Measurements from ENCODE around the gene SH3RF3.

Gene SH3RF3

DNA sequence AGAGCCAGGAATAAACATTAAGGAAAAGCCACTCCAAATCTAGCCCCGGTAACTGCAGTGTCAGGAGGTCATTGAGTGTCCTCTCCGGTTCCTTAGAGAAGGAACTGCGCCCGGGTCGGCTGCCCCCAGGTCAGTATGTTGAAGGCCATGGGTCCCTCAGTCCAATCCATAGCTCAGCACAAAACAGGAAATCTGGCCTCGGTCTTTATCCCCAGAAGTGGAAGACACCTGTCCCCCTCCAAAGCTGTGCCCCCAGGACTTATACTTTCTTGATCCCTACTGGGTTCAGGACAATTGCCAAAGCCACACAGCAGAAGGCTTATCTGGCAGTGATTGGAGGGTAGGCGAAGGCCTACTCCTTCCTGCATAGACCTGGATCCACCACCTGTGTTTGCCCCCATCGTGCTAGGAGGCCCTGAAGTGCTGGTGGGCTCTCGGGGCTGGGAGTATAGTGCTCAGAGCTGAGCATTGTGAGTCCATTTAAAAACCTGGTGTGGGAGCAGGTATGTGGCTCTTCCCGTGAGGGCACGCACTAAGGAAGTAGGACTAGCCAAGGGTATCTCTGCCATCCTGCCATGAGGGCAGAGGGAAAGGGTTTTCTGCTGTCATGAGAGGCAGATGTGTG is 306.2 kb downstream of the SH3RF3 start:
- no peak for DNase-seq (ENCODE audit: low read depth in 2 of 2)

DNA sequence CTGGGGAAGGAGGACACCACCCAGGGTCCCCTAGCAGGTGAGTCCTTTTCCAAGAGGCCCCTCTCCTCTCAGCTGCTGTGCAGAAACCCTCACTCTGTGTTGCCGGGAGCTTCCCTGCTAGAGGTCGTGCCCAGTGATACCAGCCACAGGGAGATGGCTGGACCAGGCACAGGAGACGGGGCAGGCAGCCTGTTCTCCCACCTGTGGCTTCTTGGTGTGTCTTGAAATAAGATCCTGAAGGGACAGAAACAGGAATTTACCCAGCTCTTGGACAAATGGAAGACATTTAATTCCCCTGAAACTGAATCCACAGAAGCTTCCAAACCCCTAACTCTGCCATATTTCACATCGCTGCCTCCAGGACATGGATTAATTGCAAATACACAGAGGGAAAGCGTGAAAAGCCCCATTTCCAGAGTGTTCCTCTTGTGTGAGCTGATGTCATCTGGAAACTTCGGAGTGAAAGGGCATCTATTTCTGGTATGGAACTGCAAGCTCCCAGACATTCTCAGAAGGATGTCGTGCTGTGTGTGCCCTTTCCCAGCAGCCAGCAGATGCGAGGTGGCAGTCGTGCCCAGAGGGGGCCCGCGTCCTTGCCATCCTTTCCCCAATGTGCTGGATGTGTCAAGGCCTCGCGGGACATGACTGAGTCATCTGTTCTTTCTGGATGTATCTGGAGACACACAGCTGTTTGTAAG is 307.0 kb downstream of the SH3RF3 start:
- no peak for DNase-seq (ENCODE audit: low read depth in 2 of 2)

GRCh38 chr2:109436610-109437225 is 307.7 kb downstream of the SH3RF3 start:
- no peak for DNase-seq (ENCODE audit: low read depth in 2 of 2)

DNA sequence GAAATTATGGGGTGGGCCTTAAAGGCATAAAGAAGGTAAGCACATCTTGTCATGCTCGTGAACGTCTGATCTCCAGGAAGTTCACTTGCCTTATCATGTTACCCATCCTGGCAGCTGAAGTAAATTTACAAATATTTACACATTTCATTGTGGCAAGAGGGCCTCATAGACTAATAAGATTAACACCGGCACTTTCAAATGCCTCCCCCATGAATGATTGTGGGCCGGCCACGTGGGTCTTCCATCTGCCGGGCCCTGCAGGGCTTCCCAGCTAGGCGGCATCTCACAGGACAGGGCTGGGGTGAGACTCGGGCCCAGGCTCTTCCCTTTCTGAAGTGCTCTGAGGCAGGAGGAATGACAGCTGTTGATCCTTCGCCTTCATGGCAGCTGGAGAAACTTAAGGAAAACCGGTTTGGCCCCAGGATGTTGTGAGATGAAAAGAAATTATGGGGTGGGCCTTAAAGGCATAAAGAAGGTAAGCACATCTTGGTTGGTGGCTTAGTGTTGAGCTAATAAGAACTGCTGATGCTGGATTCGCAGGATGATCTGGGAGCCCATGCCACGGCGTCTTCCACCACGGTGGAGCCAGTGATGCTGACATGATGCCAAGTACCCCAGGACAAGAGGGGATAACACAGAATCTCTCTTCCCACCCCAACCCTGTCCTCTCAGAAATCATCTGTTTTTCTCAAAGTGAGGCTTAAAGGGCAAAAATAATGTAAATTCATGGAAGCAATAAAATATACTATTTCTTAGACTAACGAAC is 308.5 kb downstream of the SH3RF3 start:
- no peak for DNase-seq (ENCODE audit: low read depth in 2 of 2)

GRCh38 chr2:109438146-109438545 is 309.1 kb downstream of the SH3RF3 start:
- no peak for DNase-seq (ENCODE audit: low read depth in 2 of 2)

DNA sequence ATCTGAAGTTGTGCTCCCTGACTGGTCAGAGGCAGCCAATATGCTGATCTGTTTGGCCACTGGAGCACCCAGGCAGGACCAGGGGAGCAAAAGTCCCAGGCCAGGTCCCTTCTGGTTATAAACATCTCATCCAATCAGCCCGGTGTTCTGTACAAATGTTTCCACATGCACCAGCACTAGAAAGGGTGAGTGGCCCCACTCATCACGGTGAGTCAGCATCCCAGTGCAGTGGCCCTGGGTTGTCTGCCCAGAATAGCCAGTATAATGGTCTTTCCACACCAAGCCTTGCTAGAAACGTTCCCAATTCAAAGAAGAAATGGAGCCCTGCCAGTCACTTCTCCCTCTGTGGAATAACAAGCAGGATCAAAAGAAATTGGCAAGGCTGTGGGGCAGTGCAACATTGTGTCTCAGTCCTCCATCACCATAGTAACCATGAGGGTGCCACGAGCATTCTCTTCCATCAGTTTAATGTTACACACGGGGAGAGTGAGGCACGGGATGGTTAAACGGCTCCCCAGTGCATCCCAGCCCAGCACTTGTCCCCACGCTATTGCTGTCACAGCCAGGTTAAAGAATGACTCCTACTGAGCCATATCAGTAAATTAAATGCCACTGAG is 309.9 kb downstream of the SH3RF3 start:
- DNase-seq (ENCODE audit: low read depth in 2 of 2) = no peak

DNA sequence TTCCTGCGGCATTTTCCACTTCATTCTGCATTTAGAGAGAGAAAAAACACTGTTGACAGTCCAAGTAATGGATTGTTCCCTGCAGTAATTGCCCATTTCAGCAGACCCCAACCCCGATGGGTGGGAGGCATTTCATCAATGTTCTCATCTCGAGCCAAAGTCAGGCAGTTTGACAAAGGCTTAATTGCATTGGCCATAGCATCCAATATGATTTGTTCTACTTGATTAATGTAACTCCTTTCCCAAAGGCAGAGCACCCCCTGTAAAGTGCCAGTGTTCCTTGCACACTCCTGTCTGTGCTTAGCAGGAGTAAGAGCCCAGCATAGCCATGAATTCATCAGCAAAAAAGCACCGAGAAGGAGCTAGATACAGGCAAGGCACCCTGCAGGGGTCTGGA is 310.4 kb downstream of the SH3RF3 start:
- DNase-seq (ENCODE audit: low read depth in 2 of 2) = no peak

- no peak for DNase-seq (ENCODE audit: low read depth in 2 of 2)
These were observed 311.0 kb downstream of the SH3RF3 start for GRCh38 chr2:109439986-109440385.

DNA sequence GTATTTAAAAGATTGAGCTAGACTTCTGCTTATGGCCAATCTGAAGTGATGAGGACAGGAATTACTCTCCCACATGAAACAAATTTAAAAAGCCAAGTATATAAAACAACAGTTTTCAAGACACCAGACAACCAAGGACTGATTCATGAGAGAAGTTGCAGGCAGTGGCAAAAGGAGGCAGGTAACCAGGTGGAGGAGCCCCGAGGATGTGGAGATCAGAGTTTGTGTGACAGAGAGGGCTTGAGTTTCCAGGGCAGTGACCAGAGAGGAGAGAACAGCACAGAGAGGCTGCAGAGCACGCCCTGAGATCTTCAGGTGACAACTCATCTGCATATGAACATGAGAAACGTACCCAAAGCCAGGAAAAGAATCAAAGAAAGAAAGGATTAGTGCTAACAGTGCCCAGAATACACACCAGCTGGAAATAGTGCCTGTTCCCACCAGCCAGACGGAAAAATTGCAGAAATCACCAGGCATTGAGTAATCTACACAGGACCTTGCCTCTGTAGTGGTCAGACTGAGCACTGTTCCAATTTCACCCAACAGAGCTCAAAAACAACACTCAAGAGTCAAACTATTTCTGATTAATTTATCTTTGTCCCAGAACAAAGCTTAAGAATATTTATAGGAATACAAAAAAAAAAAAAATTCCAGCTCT is 311.6 kb downstream of the SH3RF3 start:
- DNase-seq (ENCODE audit: low read depth in 2 of 2) = no peak

GRCh38 chr2:109442715-109443319 is 313.8 kb downstream of the SH3RF3 start:
- no peak for DNase-seq (ENCODE audit: low read depth in 2 of 2)

GRCh38 chr2:109444916-109445315 is 315.9 kb downstream of the SH3RF3 start:
- no peak for DNase-seq (ENCODE audit: low read depth in 2 of 2)

GRCh38 chr2:109446278-109447131 is 317.5 kb downstream of the SH3RF3 start:
- no peak for DNase-seq (ENCODE audit: low read depth in 2 of 2)

DNA sequence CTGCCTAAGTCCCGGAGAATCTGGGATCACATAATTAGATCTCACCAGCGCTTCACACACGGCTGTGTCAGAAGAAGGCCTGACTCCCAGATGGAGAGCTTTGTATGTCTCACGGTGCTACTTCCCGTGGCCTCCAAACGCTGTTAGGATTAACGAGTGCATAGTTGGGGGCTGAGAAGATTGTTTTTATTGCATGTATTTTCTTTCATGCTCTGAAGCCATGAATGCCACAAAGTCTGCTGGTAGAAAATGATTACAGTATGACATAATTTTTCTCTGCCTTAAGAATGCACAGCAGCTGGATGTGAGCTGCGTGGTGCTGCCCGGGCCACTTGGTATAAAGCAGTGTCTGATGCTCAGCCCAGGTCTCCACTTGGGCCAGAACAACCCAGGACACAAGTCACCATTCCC is 318.3 kb downstream of the SH3RF3 start:
- no peak for DNase-seq (ENCODE audit: low read depth in 2 of 2)

GRCh38 chr2:109447776-109448175 is 318.8 kb downstream of the SH3RF3 start:
- DNase-seq (ENCODE audit: low read depth in 2 of 2) = no peak

GRCh38 chr2:109448207-109448606 is 319.2 kb downstream of the SH3RF3 start:
- no peak for DNase-seq (ENCODE audit: low read depth in 2 of 2)

- no peak for DNase-seq (ENCODE audit: low read depth in 2 of 2)
These were observed 320.2 kb downstream of the SH3RF3 start for GRCh38 chr2:109448946-109449788.

DNA sequence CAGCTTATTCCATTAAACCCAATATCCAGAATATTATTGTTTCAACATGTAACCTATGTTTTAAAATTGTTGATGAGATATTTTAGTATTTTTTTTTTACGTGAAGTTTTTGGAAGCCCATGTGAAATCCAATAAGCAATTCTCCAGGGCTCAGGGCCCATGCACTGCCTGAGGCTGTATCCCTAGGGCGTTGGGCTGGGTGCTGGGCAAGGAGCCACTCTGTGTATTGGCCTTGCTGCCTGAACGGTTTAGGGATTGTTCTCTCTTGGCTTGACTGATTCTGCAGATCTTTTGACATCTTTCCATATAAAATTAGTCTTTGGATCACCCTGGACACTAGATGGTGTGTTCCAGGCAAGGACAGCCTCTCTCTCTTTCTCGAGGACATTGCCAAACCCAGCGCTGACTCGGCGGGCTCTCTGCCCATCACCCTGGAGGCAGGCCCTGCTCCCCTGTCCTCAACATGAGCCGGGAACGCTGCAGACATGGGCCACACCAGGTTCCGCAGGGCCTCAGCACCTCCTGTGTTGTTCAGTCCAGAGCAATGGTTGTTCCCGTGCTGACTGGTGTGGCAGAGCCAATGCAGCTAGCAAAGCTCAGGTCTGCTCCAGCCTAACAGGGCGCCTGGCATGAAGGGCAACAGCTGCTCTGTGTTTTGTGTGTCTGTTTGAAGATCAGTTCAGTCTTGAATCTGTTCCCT is 321.7 kb downstream of the SH3RF3 start:
- no peak for DNase-seq (ENCODE audit: low read depth in 2 of 2)

DNA sequence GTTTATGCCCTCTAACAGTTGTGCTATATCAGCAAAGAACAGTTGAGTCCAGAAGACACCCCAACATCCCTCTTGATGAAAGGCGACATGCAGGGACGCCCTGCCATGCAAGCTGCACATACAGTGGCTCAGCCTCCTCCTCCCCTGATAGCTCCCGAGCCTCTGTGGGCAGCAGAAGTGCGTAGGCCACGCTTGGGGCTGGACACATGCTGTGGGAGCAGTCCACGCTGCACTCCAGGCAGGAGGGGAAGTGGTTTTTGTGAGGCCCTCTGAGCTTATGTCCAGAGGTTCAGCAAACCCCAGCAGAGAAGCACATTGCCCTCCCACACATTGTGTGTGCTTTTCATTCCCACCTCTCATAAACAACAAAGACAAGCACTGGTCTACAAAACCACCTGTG is 322.7 kb downstream of the SH3RF3 start:
- DNase-seq (ENCODE audit: low read depth in 2 of 2) = no peak

Data from stimulated activated CD8-positive, alpha-beta memory T cell treated with anti-CD3 and anti-CD28 coated beads, Interleukin-2, amount 100 ng/mL, for 1 hour (primary cell).